HCT116 (cell line): ENCODE data around the gene MPV17L2. TPM values are rescaled to one million over a fixed set of nuclear protein-coding genes. Genes with fewer than 3 reads are reported as not detected.

ENCODE experiments used
- ATAC-seq: fragments of 200-7000 bp; cut with Tn5 transposase; 2 replicates; pipeline ENCODE4 v1.9.1; 2020; ENCODE audit warnings: mild to moderate bottlenecking, moderate library complexity
- BruUV-seq: library from RNA; stranded (reverse); fragments of 400-500 nt; replicated peaks from 2 replicates; lab custom pipeline; 2021; lab: Mats Ljungman, UMichigan
- CTCF ChIA-PET: fragments of 300-600 bp; sonication (Branson Sonifier 250); formaldehyde crosslinking; loops from one replicate; lab custom pipeline; 2021; ENCODE audit warnings: antibody characterized with exemption; lab: Charles Lee
- POLR2A ChIA-PET: fragments of 300-600, 350-600 bp; sonication (Branson Sonifier 250); formaldehyde crosslinking; loops from one replicate; lab custom pipeline; 2021; ENCODE audit warnings: antibody characterized with exemption; lab: Charles Lee
- RAD21 ChIA-PET, 2 experiments: fragments of 300-600 bp; sonication (Branson Sonifier 250); formaldehyde crosslinking; loops; one replicate each; lab custom pipeline; 2023; ENCODE audit warnings: low total read pairs in 2 of 2; ENCODE audit not compliant: uncharacterized antibody in 2 of 2, unreplicated experiment in 2 of 2, low non-redundant PET in 1 of 2; lab: Charles Lee
- DNase-seq: peaks from one replicate; pipeline ENCODE4 v3.0.0-alpha.2; 2010; ENCODE audit warnings: low read depth, low spot score
- H2AFZ ChIP-seq: fragments of 200-600 bp; shearing (Covaris generic), sonication (generic); 2 replicates; pipeline ENCODE4 v1.6.1; 2017; ENCODE audit warnings: low read depth, mixed run types, mixed read lengths, antibody characterized with exemption, low read length; ENCODE audit not compliant: poor library complexity, severe bottlenecking
- H3K27ac ChIP-seq: 2 replicates; pipeline ENCODE4 v1.5.1; 2012; ENCODE audit warnings: low read depth, low read length
- H3K27me3 ChIP-seq: fragments of 200-600 bp; sonication (generic); 2 replicates; pipeline ENCODE4 v1.6.1; 2016; ENCODE audit warnings: mixed run types, low read length, mixed read lengths; ENCODE audit not compliant: insufficient read depth
- H3K36me3 ChIP-seq, 2 experiments: fragments of 200-500 bp in 1 of 2; fragments of 200-600 bp in 1 of 2; sonication (Bioruptor generic) in 1 of 2; sonication (generic) in 1 of 2; 2 replicates each; pipeline versions ENCODE4 v1.5.1 to v1.6.1; 2014 to 2016; ENCODE audit warnings: low read length in 2 of 2, inconsistent platforms in 1 of 2, mixed read lengths in 1 of 2, mixed run types in 1 of 2; ENCODE audit not compliant: insufficient read depth in 2 of 2, control insufficient read depth in 1 of 2
- H3K4me1 ChIP-seq, 2 experiments: fragments of 200-600 bp in 1 of 2; sonication (generic) in 1 of 2; 2 replicates each; pipeline versions ENCODE4 v1.5.1 to v1.6.1; 2012 to 2017; ENCODE audit warnings: low read length in 2 of 2, inconsistent platforms in 1 of 2, mild to moderate bottlenecking in 1 of 2, mixed read lengths in 1 of 2, mixed run types in 1 of 2, moderate library complexity in 1 of 2; ENCODE audit not compliant: insufficient read depth in 2 of 2, control insufficient read depth in 1 of 2
- H3K4me2 ChIP-seq: fragments of 200-600 bp; sonication (generic); 2 replicates; pipeline ENCODE4 v1.6.1; 2017; ENCODE audit warnings: mixed run types, low read length, mixed read lengths
- H3K4me3 ChIP-seq, 2 experiments: fragments of 200-600 bp in 1 of 2; sonication (generic) in 1 of 2; replicated peaks in 1 of 2; 2 replicates each; pipeline ENCODE4 v1.5.1; 2011 to 2016; ENCODE audit warnings: low read length in 2 of 2, control low read depth in 1 of 2, low read depth in 1 of 2, mild to moderate bottlenecking in 1 of 2, mixed read lengths in 1 of 2, mixed run types in 1 of 2
- H3K79me2 ChIP-seq: fragments of 200-600 bp; sonication (generic); 2 replicates; pipeline ENCODE4 v1.6.1; 2017; ENCODE audit warnings: mild to moderate bottlenecking, mixed run types, low read length, moderate library complexity, mixed read lengths; ENCODE audit not compliant: insufficient read depth
- H3K9ac ChIP-seq: fragments of 200-600 bp; sonication (generic); 2 replicates; pipeline ENCODE4 v1.6.1; 2016; ENCODE audit warnings: low read length, mixed read lengths
- H3K9me2 ChIP-seq: fragments of 200-600 bp; sonication (generic), shearing (Covaris generic); 2 replicates; pipeline ENCODE4 v1.6.1; 2017; ENCODE audit warnings: mixed run types, mild to moderate bottlenecking, moderate library complexity; ENCODE audit not compliant: insufficient read depth
- H3K9me3 ChIP-seq, 2 experiments: fragments of 200-500 bp in 1 of 2; fragments of 200-600 bp in 1 of 2; sonication (Bioruptor generic) in 1 of 2; sonication (generic) in 1 of 2; 2 replicates each; pipeline ENCODE4 v1.6.1; 2014 to 2017; ENCODE audit warnings: low read length in 2 of 2, mixed read lengths in 2 of 2, inconsistent platforms in 1 of 2, low read depth in 1 of 2, mild to moderate bottlenecking in 1 of 2, mixed run types in 1 of 2, moderate library complexity in 1 of 2; ENCODE audit not compliant: control insufficient read depth in 1 of 2, insufficient read depth in 1 of 2
- H4K20me1 ChIP-seq: fragments of 200-600 bp; sonication (generic), shearing (Covaris generic); 2 replicates; pipeline ENCODE4 v1.6.1; 2017; ENCODE audit warnings: mixed run types, mild to moderate bottlenecking, moderate library complexity; ENCODE audit not compliant: insufficient read depth
- ATF3 ChIP-seq: IDR thresholded peaks from 2 replicates; pipeline ENCODE4 v1.6.1; 2012
- CEBPB ChIP-seq: IDR thresholded peaks from 2 replicates; pipeline ENCODE4 v1.6.1; 2012; ENCODE audit warnings: low read depth
- ELF1 ChIP-seq: IDR thresholded peaks from 2 replicates; pipeline ENCODE4 v1.6.1; 2012; ENCODE audit warnings: low read depth, borderline replicate concordance
- EZH2 ChIP-seq: fragments of 200-600 bp; sonication (generic); IDR thresholded peaks from 2 replicates; pipeline ENCODE4 v1.6.1; 2017; ENCODE audit warnings: antibody characterized with exemption, mixed run types
- EZH2phosphoT487 ChIP-seq: fragments of 200-600 bp; IDR thresholded peaks from 2 replicates; pipeline ENCODE4 v1.6.1; 2018; ENCODE audit warnings: antibody characterized with exemption, borderline replicate concordance
- FOSL1 ChIP-seq: IDR thresholded peaks from 2 replicates; pipeline ENCODE4 v1.6.1; 2012; ENCODE audit warnings: low read depth
- JUND ChIP-seq: IDR thresholded peaks from 2 replicates; pipeline ENCODE4 v1.6.1; 2012
- POLR2A ChIP-seq: IDR thresholded peaks from 2 replicates; pipeline ENCODE4 v1.7.0; 2011; ENCODE audit warnings: borderline replicate concordance; ENCODE audit not compliant: insufficient read depth, insufficient read length; ENCODE audit errors: extremely low read depth
- POLR2AphosphoS5 ChIP-seq: IDR thresholded peaks from 2 replicates; pipeline ENCODE4 v1.6.1; 2011; ENCODE audit warnings: mild to moderate bottlenecking, low read depth, low read length, moderate library complexity
- RAD21 ChIP-seq: IDR thresholded peaks from 2 replicates; pipeline ENCODE4 v1.6.1; 2012; ENCODE audit warnings: low read depth, mild to moderate bottlenecking
- REST ChIP-seq: IDR thresholded peaks from 2 replicates; pipeline ENCODE4 v1.6.1; 2012; ENCODE audit warnings: low read depth
- SIN3A ChIP-seq: IDR thresholded peaks from 2 replicates; pipeline ENCODE4 v1.6.1; 2012; ENCODE audit warnings: low read depth
- SP1 ChIP-seq: IDR thresholded peaks from 2 replicates; pipeline ENCODE4 v1.6.1; 2012; ENCODE audit warnings: low read depth
- TCF7L2 ChIP-seq: IDR thresholded peaks from 2 replicates; pipeline ENCODE4 v1.7.0; 2011; ENCODE audit warnings: borderline replicate concordance, inconsistent platforms; ENCODE audit not compliant: insufficient read depth, insufficient read length; ENCODE audit errors: extremely low read depth
- YY1 ChIP-seq: IDR thresholded peaks from 2 replicates; pipeline ENCODE4 v1.6.1; 2011; ENCODE audit warnings: low read length, low read depth, moderate library complexity, mild to moderate bottlenecking; ENCODE audit not compliant: insufficient replicate concordance; ENCODE audit errors: extremely low read depth
- ZFX ChIP-seq: fragments of 450-650 bp; IDR thresholded peaks from 2 replicates; pipeline ENCODE4 v1.6.1; 2017
- ZNF274 ChIP-seq: fragments of 200-500 bp; sonication (Bioruptor generic); IDR thresholded peaks from 2 replicates; pipeline ENCODE4 v1.6.1; 2014; ENCODE audit warnings: mild to moderate bottlenecking, low read depth, low read length, inconsistent platforms
- intact Hi-C: fragments of 100-400 bp; cut with micrococcal nuclease; formaldehyde crosslinking; loops from 2 replicates; pipeline ENCODE4 v1.10.0; 2022
- total RNA-seq: library from RNA; stranded (reverse); gene quantifications from one replicate; pipeline ENCODE4 v1.2.1, GENCODE V29; 2021; ENCODE audit not compliant: unreplicated experiment
- TF ChIP-seq, protein P1 (sequence below), 3 experiments: fragments of 200-600 bp in 1 of 3; sonication (generic) in 1 of 3; IDR thresholded peaks in 2 of 3; conservative IDR thresholded peaks in 1 of 3; 2 replicates each; pipeline ENCODE4 v1.5.1; 2012 to 2017; ENCODE audit warnings: low read depth in 2 of 3, low read length in 2 of 3, antibody characterized with exemption in 1 of 3, borderline replicate concordance in 1 of 3, control low read depth in 1 of 3, mild to moderate bottlenecking in 1 of 3, mixed read lengths in 1 of 3, mixed run types in 1 of 3, moderate library complexity in 1 of 3; ENCODE audit not compliant: insufficient read depth in 1 of 3
- TF ChIP-seq, protein P2 (sequence below): IDR thresholded peaks from 2 replicates; pipeline ENCODE4 v1.6.1; 2012

Gene MPV17L2
- total RNA-seq, 1 experiment from 2014 or later = 18.7 TPM

DNA sequence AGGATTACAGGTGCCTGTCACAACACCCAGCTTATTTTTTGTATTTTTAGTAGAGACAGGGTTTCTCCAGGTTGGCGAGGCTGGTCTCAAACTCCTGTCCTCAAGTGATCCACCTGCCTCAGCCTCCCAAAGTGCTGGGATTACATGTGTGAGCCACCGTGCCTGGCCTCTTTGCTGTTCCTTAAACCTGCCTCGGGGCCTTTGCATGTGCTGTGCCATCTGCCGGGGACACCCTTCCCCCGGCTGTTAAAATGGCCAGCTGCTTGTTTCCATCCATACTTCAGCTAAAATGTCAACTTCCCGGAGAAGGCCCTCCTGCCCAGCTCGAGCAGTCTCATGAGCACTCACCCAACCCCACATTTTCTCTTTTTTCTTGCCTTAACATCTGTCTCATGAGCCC lies 52.3 kb downstream of the MPV17L2 start:
- no TSS peak for BruUV-seq
- ChIA-PET CTCF (interaction anchor here (0.6 to 2.6 kb wide), 3 partner anchors 10 to 130 kb away, joined by 3 to 7 read pairs (median 4); a partner anchor contains a TSS), POLR2A (interaction anchor here (0.7 kb wide), 1 partner anchor 259 kb away, joined by 3 read pairs; no protein-coding TSS in a partner anchor), RAD21 (interaction anchor here in 1 of 2 experiments (0.6 to 0.7 kb wide), 2 partner anchors 73 to 111 kb away, joined by 3 to 4 read pairs; no protein-coding TSS in a partner anchor)
- H3K4me1 ChIP-seq = no peaks in the 10 kb centered on the region
- H3K27ac ChIP-seq = no peak overlapping the region
- intact Hi-C loops = no loop called here
- TF ChIP-seq POLR2AphosphoS5 (no peak), ATF3 (no peak), TCF7L2 (no peak), SP1 (no peak), EZH2 (no peak), JUND (no peak), ZNF274 (no peak), POLR2A (no peak), SIN3A (no peak), ELF1 (no peak), EZH2phosphoT487 (no peak), CEBPB (no peak), REST (no peak), ZFX (no peak), RAD21 (no peak), FOSL1 (no peak), YY1 (no peak)
- TF ChIP-seq, protein P1, sequence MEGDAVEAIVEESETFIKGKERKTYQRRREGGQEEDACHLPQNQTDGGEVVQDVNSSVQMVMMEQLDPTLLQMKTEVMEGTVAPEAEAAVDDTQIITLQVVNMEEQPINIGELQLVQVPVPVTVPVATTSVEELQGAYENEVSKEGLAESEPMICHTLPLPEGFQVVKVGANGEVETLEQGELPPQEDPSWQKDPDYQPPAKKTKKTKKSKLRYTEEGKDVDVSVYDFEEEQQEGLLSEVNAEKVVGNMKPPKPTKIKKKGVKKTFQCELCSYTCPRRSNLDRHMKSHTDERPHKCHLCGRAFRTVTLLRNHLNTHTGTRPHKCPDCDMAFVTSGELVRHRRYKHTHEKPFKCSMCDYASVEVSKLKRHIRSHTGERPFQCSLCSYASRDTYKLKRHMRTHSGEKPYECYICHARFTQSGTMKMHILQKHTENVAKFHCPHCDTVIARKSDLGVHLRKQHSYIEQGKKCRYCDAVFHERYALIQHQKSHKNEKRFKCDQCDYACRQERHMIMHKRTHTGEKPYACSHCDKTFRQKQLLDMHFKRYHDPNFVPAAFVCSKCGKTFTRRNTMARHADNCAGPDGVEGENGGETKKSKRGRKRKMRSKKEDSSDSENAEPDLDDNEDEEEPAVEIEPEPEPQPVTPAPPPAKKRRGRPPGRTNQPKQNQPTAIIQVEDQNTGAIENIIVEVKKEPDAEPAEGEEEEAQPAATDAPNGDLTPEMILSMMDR (IDR thresholded peaks at IDR 0.05 in 2 of 3, conservative IDR thresholded peaks at IDR 0.05 in 1 of 3; ENCODE audit: borderline replicate concordance in 1 of 3, insufficient read depth in 1 of 3, low read depth in 2 of 3, low read length in 2 of 3) = no peak
- TF ChIP-seq, protein P2, sequence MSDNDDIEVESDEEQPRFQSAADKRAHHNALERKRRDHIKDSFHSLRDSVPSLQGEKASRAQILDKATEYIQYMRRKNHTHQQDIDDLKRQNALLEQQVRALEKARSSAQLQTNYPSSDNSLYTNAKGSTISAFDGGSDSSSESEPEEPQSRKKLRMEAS = no peak
- H3K27me3 ChIP-seq = no peaks in the 10 kb centered on the region
- no peaks in the 10 kb centered on the region for H3K9me2 ChIP-seq
- no peak overlapping the region for H3K9ac ChIP-seq
- no peaks in the 10 kb centered on the region for H4K20me1 ChIP-seq
- no peak overlapping the region for H3K4me3 ChIP-seq
- no peaks in the 10 kb centered on the region for H3K9me3 ChIP-seq
- DNase-seq = no peak
- ATAC-seq = no peak
- H2AFZ ChIP-seq = no peak overlapping the region
- no peaks in the 10 kb centered on the region for H3K36me3 ChIP-seq
- H3K79me2 ChIP-seq = no peaks in the 10 kb centered on the region
- no peak overlapping the region for H3K4me2 ChIP-seq
